T-cell (primary cell): Measurements from ENCODE around the gene KCNA1. TPM values are rescaled to one million over a fixed set of nuclear protein-coding genes. Genes with fewer than 3 reads are reported as not detected.

Source experiments
- ATAC-seq, 4 experiments: fragments of 200-7000 bp in 3 of 4; fragments of 150-1000 bp in 1 of 4; cut with Tn5 transposase; replicated peaks in 1 of 4; 1 replicate in 3 of 4; 2 replicates in 1 of 4; pipeline ENCODE4 v1.10.0; 2021; ENCODE audit warnings: moderate library complexity in 3 of 4, mild to moderate bottlenecking in 2 of 4, moderate number of reproducible peaks in 1 of 4
- CTCF ChIA-PET, 2 donors: fragments of 300-600 bp; sonication (Branson Sonifier 250); formaldehyde crosslinking; loops; one replicate each; lab custom pipeline; 2022; ENCODE audit warnings: antibody characterized with exemption in 2 of 2; lab: Charles Lee
- POLR2A ChIA-PET, 2 donors: fragments of 300-600 bp; sonication (Branson Sonifier 250); formaldehyde crosslinking; loops; one replicate each; lab custom pipeline; 2022; ENCODE audit warnings: antibody characterized with exemption in 2 of 2; lab: Charles Lee
- DNase-seq, 35 experiments: peaks; one replicate each; pipeline versions ENCODE4 v3.0.0 to v3.0.0-alpha.2; 2013 to 2023
- H3K27ac ChIP-seq: one replicate; pipeline ENCODE4 v1.5.1; 2013; ENCODE audit warnings: low read length
- H3K27me3 ChIP-seq, 2 experiments: replicated peaks in 1 of 2; 1 replicate in 1 of 2; 2 replicates in 1 of 2; pipeline versions ENCODE4 v1.6.1 to v1.7.0; 2013; ENCODE audit warnings: low read length in 1 of 2, mixed read lengths in 1 of 2; ENCODE audit not compliant: control insufficient read depth in 2 of 2, insufficient read depth in 2 of 2; ENCODE audit errors: extremely low read depth in 1 of 2
- H3K36me3 ChIP-seq, 2 donors: 1 replicate in 1 of 2; 2 replicates in 1 of 2; pipeline versions ENCODE4 v1.6.1 to v1.7.0; 2013; ENCODE audit warnings: low read length in 1 of 2; ENCODE audit not compliant: control insufficient read depth in 2 of 2, insufficient read depth in 1 of 2; ENCODE audit errors: extremely low read depth in 1 of 2
- H3K4me1 ChIP-seq, 2 experiments: 1 replicate in 1 of 2; 2 replicates in 1 of 2; pipeline versions ENCODE4 v1.6.1 to v1.7.0; 2013; ENCODE audit warnings: low read length in 2 of 2, mixed read lengths in 1 of 2; ENCODE audit not compliant: insufficient read depth in 2 of 2, control insufficient read depth in 1 of 2; ENCODE audit errors: extremely low read depth in 1 of 2
- H3K4me3 ChIP-seq, 2 donors: 1 replicate in 1 of 2; 2 replicates in 1 of 2; pipeline versions ENCODE4 v1.5.1 to v1.7.0; 2013; ENCODE audit warnings: mild to moderate bottlenecking in 2 of 2, low read length in 1 of 2, moderate library complexity in 1 of 2; ENCODE audit not compliant: control insufficient read depth in 1 of 2; ENCODE audit errors: extremely low read depth in 1 of 2
- H3K9me3 ChIP-seq: 2 replicates; pipeline ENCODE4 v1.7.0; 2013
- H3K27ac Mint-ChIP-seq, 2 donors: one replicate each; pipeline ENCODE4 v1.8.0; 2020 to 2021; ENCODE audit warnings: mild to moderate bottlenecking in 2 of 2, mixed read lengths in 2 of 2
- H3K27me3 Mint-ChIP-seq, 2 donors: one replicate each; pipeline ENCODE4 v1.8.0; 2021 to 2022; ENCODE audit warnings: mixed read lengths in 2 of 2
- H3K36me3 Mint-ChIP-seq: one replicate; pipeline ENCODE4 v1.8.0; 2021; ENCODE audit warnings: mixed read lengths
- H3K4me1 Mint-ChIP-seq, 3 donors: one replicate each; pipeline ENCODE4 v1.8.0; 2020 to 2022; ENCODE audit warnings: mixed read lengths in 3 of 3, mild to moderate bottlenecking in 1 of 3
- H3K4me3 Mint-ChIP-seq, 3 donors: one replicate each; pipeline ENCODE4 v1.8.0; 2020 to 2022; ENCODE audit warnings: mild to moderate bottlenecking in 3 of 3, mixed read lengths in 3 of 3, moderate library complexity in 3 of 3
- H3K9me3 Mint-ChIP-seq, 3 donors: one replicate each; pipeline ENCODE4 v1.8.0; 2020 to 2022; ENCODE audit warnings: mixed read lengths in 3 of 3
- WGBS: methylation state at CpG from one replicate; pipeline ENCODE4 v1.1.5; 2013; ENCODE audit warnings: missing lambda C conversion rate; ENCODE audit not compliant: insufficient coverage; 5-methylcytosine and 5-hydroxymethylcytosine counted together
- total RNA-seq, 35 experiments: library from RNA in 6 of 35; stranded (reverse) in 6 of 35; fragments of 120-200 nt in 1 of 35; gene quantifications; one replicate each; pipeline versions ENCODE4 v1.2.1 to v1.2.4 and lab custom pipeline; 2013 to 2026

KCNA1 gene
- total RNA-seq (not detected), total RNA-seq (lab: John Stamatoyannopoulos, UW) (0 to 2.4 (median 0) reads per million in 29 experiments)
- not detected for total RNA-seq (2013)

DNA sequence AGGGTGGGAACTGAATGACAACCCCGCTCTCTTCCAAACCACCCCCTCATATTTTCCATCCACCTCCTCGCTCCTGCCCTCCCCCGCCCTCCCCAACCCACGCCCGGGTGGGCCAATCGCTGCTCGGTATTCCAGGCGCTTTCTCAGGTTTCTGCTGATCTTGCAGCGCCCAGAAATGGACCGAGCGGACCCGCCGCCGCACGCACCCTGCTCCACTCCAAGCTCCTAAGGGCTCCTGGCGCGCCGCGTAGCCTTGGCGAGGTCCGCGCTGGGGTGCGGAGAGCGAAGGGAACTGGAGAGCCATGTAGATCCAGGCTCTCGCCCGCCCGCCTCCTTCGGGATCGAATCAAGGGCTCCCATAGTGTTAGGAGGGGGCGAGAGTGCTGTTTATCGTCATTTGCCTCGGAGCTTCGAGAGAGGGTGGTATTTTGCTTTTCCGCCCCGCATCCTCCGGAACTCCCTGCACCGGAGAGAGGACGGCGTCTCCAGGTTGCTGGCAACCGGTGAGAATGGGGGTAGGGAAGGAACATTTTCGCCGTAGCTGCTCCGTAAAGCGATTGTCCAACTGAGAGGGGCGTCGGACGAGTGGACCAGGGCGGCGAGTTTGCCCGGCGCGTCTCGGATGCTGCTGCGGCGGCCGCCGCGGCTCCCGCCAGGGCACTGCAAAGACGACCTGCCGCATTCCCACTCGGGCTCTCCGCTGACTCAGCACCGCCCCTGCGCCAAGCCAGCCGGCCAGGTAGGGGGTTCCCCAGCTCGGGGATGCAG, at the start of gene KCNA1:
KCNA1 (plus strand) TSS at position 172 of the 768 bp plus-strand sequence. CDS start 1,474 bp downstream, outside the sequence.
- ChIA-PET CTCF (interaction anchor here (0.6 kb wide), 2 partner anchors 999 to 1843 kb away, joined by 3 to 7 read pairs; no protein-coding TSS in a partner anchor), POLR2A (interaction anchor here in 1 of 2 donors (0.6 kb wide), 1 partner anchor 84 kb away, joined by 5 read pairs; no protein-coding TSS in a partner anchor)
- peaks cover 14 to 24% (median 23%) of the 10 kb centered on the region in 3 donors for H3K4me1 Mint-ChIP-seq
- H3K4me3 Mint-ChIP-seq: peak within 1 kb of the TSS in 2 of 3 donors; percentile 78 to 82
- Histone ChIP-seq H3K36me3 (no peaks in the 10 kb centered on the region), H3K4me1 (peaks cover 2 to 30% of the 10 kb centered on the region in 2 experiments), H3K4me3 (peak within 1 kb of the TSS; percentile 40 to 79), H3K27ac (no peak within 1 kb of the TSS), H3K9me3 (no peaks in the 10 kb centered on the region), H3K27me3 (peaks cover 17 to 49% of the 10 kb centered on the region in 2 experiments)
- ATAC-seq (peak in 3 of 4 experiments; percentile 21 to 37 (median 34)), DNase-seq (no peak)
- H3K9me3 Mint-ChIP-seq: no peaks in the 10 kb centered on the region
- no peak within 1 kb of the TSS for H3K27ac Mint-ChIP-seq
- WGBS: 3% methylated on average over 54 of the region's 67 CpGs
- no peaks in the 10 kb centered on the region for H3K36me3 Mint-ChIP-seq
- H3K27me3 Mint-ChIP-seq: peaks cover 30 to 45% of the 10 kb centered on the region in 2 donors

- Mint-ChIP-seq H3K27me3 (peaks cover 28 to 39% of the 10 kb centered on the region in 2 donors), H3K4me3 (no peak overlapping the region), H3K9me3 (no peaks in the 10 kb centered on the region), H3K36me3 (no peaks in the 10 kb centered on the region), H3K4me1 (peaks cover 10 to 12% (median 10%) of the 10 kb centered on the region in 3 donors), H3K27ac (no peak overlapping the region)
- 86% methylated on average over 6 of the region's 6 CpGs for WGBS
- DNase-seq (no peak), ATAC-seq (no peak)
- Histone ChIP-seq H3K4me3 (no peak overlapping the region), H3K9me3 (no peaks in the 10 kb centered on the region), H3K27ac (no peak overlapping the region), H3K36me3 (no peaks in the 10 kb centered on the region), H3K4me1 (peaks cover 0 to 14% of the 10 kb centered on the region in 2 experiments), H3K27me3 (peaks cover 0 to 51% of the 10 kb centered on the region in 2 experiments)
- POLR2A ChIA-PET: no interaction called here
- CTCF ChIA-PET: no interaction called here
Measured at GRCh38 chr12:4860741-4861140, 49.0 kb upstream of the KCNA1 start.

- Mint-ChIP-seq H3K9me3 (no peaks in the 10 kb centered on the region), H3K27ac (no peak overlapping the region), H3K27me3 (peaks cover 42 to 47% of the 10 kb centered on the region in 2 donors), H3K4me1 (peaks cover 4 to 5% (median 4%) of the 10 kb centered on the region in 3 donors), H3K4me3 (no peak overlapping the region), H3K36me3 (no peaks in the 10 kb centered on the region)
- Histone ChIP-seq H3K36me3 (no peaks in the 10 kb centered on the region), H3K9me3 (no peaks in the 10 kb centered on the region), H3K4me1 (peaks cover 0 to 5% of the 10 kb centered on the region in 2 experiments), H3K27me3 (peaks cover 0 to 49% of the 10 kb centered on the region in 2 experiments), H3K4me3 (no peak overlapping the region), H3K27ac (no peak overlapping the region)
- ChIA-PET POLR2A (no interaction called here), CTCF (no interaction called here)
- WGBS: 42% methylated on average over 2 of the region's 2 CpGs
- DNase-seq: no peak
- ATAC-seq: no peak
Measured at GRCh38 chr12:4862809-4863208, 46.9 kb upstream of the KCNA1 start.

DNA sequence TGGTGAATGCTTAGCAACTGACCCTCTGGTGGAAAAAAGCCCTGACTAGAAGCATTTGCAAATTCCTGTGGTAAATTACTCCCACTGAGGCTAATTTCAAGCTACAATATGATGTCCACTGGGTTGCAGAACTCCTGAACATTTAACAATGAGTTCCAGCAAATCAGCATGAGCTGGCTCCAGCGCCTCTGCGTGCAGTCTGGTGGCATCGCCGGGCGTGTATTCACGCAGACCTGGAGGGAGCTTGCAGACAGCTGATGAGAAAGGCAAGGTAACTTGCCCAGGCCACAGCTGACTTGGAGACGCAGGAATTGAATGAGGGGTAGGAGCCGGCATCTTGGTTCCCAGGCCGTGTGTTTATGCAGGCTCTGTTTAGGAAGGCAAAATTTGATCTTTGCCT, 45.1 kb upstream of the KCNA1 start:
- H3K27me3 ChIP-seq: peaks cover 0 to 36% of the 10 kb centered on the region in 2 experiments
- Mint-ChIP-seq H3K4me1 (no peaks in the 10 kb centered on the region), H3K27ac (no peak overlapping the region), H3K36me3 (no peaks in the 10 kb centered on the region), H3K4me3 (no peak overlapping the region), H3K27me3 (peaks cover 40 to 41% of the 10 kb centered on the region in 2 donors), H3K9me3 (no peaks in the 10 kb centered on the region)
- DNase-seq (no peak), ATAC-seq (no peak)
- WGBS: 94% methylated on average over 7 of the region's 9 CpGs
- ChIA-PET POLR2A (no interaction called here), CTCF (interaction anchor here in 1 of 2 donors (1.6 kb wide), 1 partner anchor 9 kb away, joined by 3 read pairs; no protein-coding TSS in a partner anchor)
- no peaks in the 10 kb centered on the region for H3K36me3 ChIP-seq
- H3K27ac ChIP-seq: no peak overlapping the region
- no peak overlapping the region for H3K4me3 ChIP-seq
- no peaks in the 10 kb centered on the region for H3K4me1 ChIP-seq
- no peaks in the 10 kb centered on the region for H3K9me3 ChIP-seq

GRCh38 chr12:4865246-4865645, 44.5 kb upstream of the KCNA1 start:
- no peak overlapping the region for H3K27ac Mint-ChIP-seq
- no peaks in the 10 kb centered on the region for H3K9me3 Mint-ChIP-seq
- H3K27ac ChIP-seq: no peak overlapping the region
- no peak for ATAC-seq
- 78% methylated on average over 2 of the region's 5 CpGs for WGBS
- no peak overlapping the region for H3K4me3 Mint-ChIP-seq
- H3K36me3 ChIP-seq: no peaks in the 10 kb centered on the region
- H3K9me3 ChIP-seq: no peaks in the 10 kb centered on the region
- no peak overlapping the region for H3K4me3 ChIP-seq
- peaks cover 0 to 29% of the 10 kb centered on the region in 2 experiments for H3K27me3 ChIP-seq
- no peaks in the 10 kb centered on the region for H3K4me1 ChIP-seq
- no peak for DNase-seq
- no peaks in the 10 kb centered on the region for H3K36me3 Mint-ChIP-seq
- peaks cover 41 to 43% of the 10 kb centered on the region in 2 donors for H3K27me3 Mint-ChIP-seq
- ChIA-PET POLR2A (no interaction called here), CTCF (interaction anchor here in 1 of 2 donors (1.6 kb wide), 1 partner anchor 9 kb away, joined by 3 read pairs; no protein-coding TSS in a partner anchor)
- no peaks in the 10 kb centered on the region for H3K4me1 Mint-ChIP-seq

- no peaks in the 10 kb centered on the region for H3K36me3 Mint-ChIP-seq
- H3K4me3 Mint-ChIP-seq: no peak overlapping the region
- no peak for ATAC-seq
- ChIA-PET POLR2A (no interaction called here), CTCF (interaction anchor here (1.1 to 1.3 kb wide), 2 partner anchors 9 kb away, joined by 3 to 7 read pairs; no protein-coding TSS in a partner anchor)
- no peaks in the 10 kb centered on the region for H3K9me3 ChIP-seq
- no peaks in the 10 kb centered on the region for H3K9me3 Mint-ChIP-seq
- no peaks in the 10 kb centered on the region for H3K36me3 ChIP-seq
- H3K4me3 ChIP-seq: no peak overlapping the region
- no peaks in the 10 kb centered on the region for H3K4me1 Mint-ChIP-seq
- H3K27me3 ChIP-seq: peaks cover 0 to 23% of the 10 kb centered on the region in 2 experiments
- no peak overlapping the region for H3K27ac Mint-ChIP-seq
- no peaks in the 10 kb centered on the region for H3K4me1 ChIP-seq
- H3K27ac ChIP-seq: no peak overlapping the region
- 55% methylated on average over 9 of the region's 9 CpGs for WGBS
- no peak for DNase-seq
- H3K27me3 Mint-ChIP-seq: peaks cover 37 to 41% of the 10 kb centered on the region in 2 donors
Measured at GRCh38 chr12:4866299-4866698, 43.4 kb upstream of the KCNA1 start.
